GM12801 (cell line): ENCODE data around the gene PDE4A.

Experiments used
- CTCF ChIP-seq: IDR thresholded peaks from one replicate; pipeline ENCODE4 v1.5.1; 2011; ENCODE audit warnings: control low read depth; ENCODE audit not compliant: insufficient read length; ENCODE audit errors: extremely low read depth

The PDE4A gene

GRCh38 chr19:10516671-10517286, 96.4 kb downstream of the PDE4A start:
- no peak for TF ChIP-seq CTCF

- TF ChIP-seq CTCF, result no peak
These were observed 97.0 kb downstream of the PDE4A start, which contains the start of gene S1PR5 for GRCh38 chr19:10517361-10517759. S1PR5 (minus strand) TSS chr19:10517447; CDS start chr19:10515011, 2,436 bp downstream.

GRCh38 chr19:10517760-10518443, 97.6 kb downstream of the PDE4A start:
- TF ChIP-seq CTCF, result no peak

GRCh38 chr19:10518444-10519361, 98.4 kb downstream of the PDE4A start:
- no peak for TF ChIP-seq CTCF
